HG03060 (cell line): ENCODE data around the gene MEX3A.
"Not testable (repeated sequence)": the region's sequence is repeated elsewhere in the genome, so short reads cannot be mapped to it uniquely, and the experiment has no call there.

ENCODE experiments used
- ATAC-seq: cut with Tn5 transposase; IDR thresholded peaks from one replicate; pipeline ENCODE4 v1.9.1; 2021; ENCODE audit warnings: low read depth, moderate number of reproducible peaks; ENCODE audit not compliant: unreplicated experiment

Gene MEX3A

GRCh38 chr1:156081180-156081916 is 917 bp downstream of the MEX3A start:
- ATAC-seq, result no peak

GRCh38 chr1:156080863-156081179 is 1.4 kb downstream of the MEX3A start:
- ATAC-seq, result no peak

GRCh38 chr1:156080241-156080862 is 1.9 kb downstream of the MEX3A start:
- no peak for ATAC-seq

- ATAC-seq, result no peak
Observed at GRCh38 chr1:156079762-156080161, 2.5 kb downstream of the MEX3A start.

GRCh38 chr1:156078728-156079127 is 3.5 kb downstream of the MEX3A start:
- no peak for ATAC-seq

- no peak for ATAC-seq
Observed at GRCh38 chr1:156077430-156077760, 4.9 kb downstream of the MEX3A start.

- ATAC-seq, result no peak
Observed at GRCh38 chr1:156076609-156077429, 5.4 kb downstream of the MEX3A start.

- no peak for ATAC-seq
Observed at GRCh38 chr1:156075775-156076204, 6.5 kb downstream of the MEX3A start.

- no peak for ATAC-seq
Observed at GRCh38 chr1:156075162-156075561, 7.1 kb downstream of the MEX3A start.

GRCh38 chr1:156074661-156075060 is 7.6 kb downstream of the MEX3A start:
- ATAC-seq, result no peak

- ATAC-seq, result no peak
Observed at GRCh38 chr1:156073740-156074139, 8.5 kb downstream of the MEX3A start.

GRCh38 chr1:156073110-156073687 is 9.1 kb downstream of the MEX3A start:
- ATAC-seq, result no peak

- ATAC-seq, result no peak
Observed at GRCh38 chr1:156072251-156072650, 10.0 kb downstream of the MEX3A start.

- ATAC-seq, result not testable (repeated sequence)
Observed at GRCh38 chr1:156071332-156071816, 10.9 kb downstream of the MEX3A start.

- no peak for ATAC-seq
Observed at GRCh38 chr1:156070548-156070947, 11.7 kb downstream of the MEX3A start.

GRCh38 chr1:156069490-156070455 is 12.5 kb downstream of the MEX3A start:
- ATAC-seq, result no peak

- ATAC-seq, result no peak
Observed at GRCh38 chr1:156067262-156067661, 15.0 kb downstream of the MEX3A start.

GRCh38 chr1:156065871-156066270 is 16.4 kb downstream of the MEX3A start:
- no peak for ATAC-seq

GRCh38 chr1:156065212-156065611 is 17.1 kb downstream of the MEX3A start:
- ATAC-seq, result no peak

GRCh38 chr1:156064615-156065014 is 17.6 kb downstream of the MEX3A start:
- ATAC-seq, result no peak
